ENCODE data around the gene KCNJ15.
A peak's percentile ranks its signal among the peaks of the same experiment; 100 is the strongest.

Gene KCNJ15

GRCh38 chr21:38301321-38302214 is 44.8 kb downstream of the KCNJ15 start:
- Histone ChIP-seq H3K23ac (ENCODE audit: low read depth, low read length, poor library complexity) (peak overlapping the region; percentile 68), H2AK5ac (ENCODE audit: low read depth, low read length) (no peak overlapping the region), H3K36me3 (replicated peaks in 1 of 2; ENCODE audit: control insufficient read depth in 2 of 2, insufficient read depth in 2 of 2, low read length in 2 of 2) (no peaks in the 10 kb centered on the region), H2BK12ac (ENCODE audit: low read length) (peak overlapping the region; percentile 88), H2BK15ac (ENCODE audit: low read length) (no peak overlapping the region), H3K4me2 (ENCODE audit: insufficient read depth, low read length, poor library complexity, severe bottlenecking) (no peak overlapping the region), H3K79me1 (ENCODE audit: low read depth, low read length) (no peaks in the 10 kb centered on the region), H3K9me3 (replicated peaks in 1 of 2; ENCODE audit: control insufficient read depth in 2 of 2, insufficient read depth in 1 of 2, low read depth in 1 of 2, low read length in 2 of 2) (peaks cover 0 to 2% of the 10 kb centered on the region in 2 donors), H3K27ac (replicated peaks; ENCODE audit: low read length) (no peak overlapping the region), H3K27me3 (ENCODE audit: control insufficient read depth in 3 of 3, insufficient read depth in 3 of 3, low read depth in 1 of 3, low read length in 3 of 3) (no peaks in the 10 kb centered on the region), H2BK120ac (ENCODE audit: low read depth, low read length) (no peak overlapping the region), H3K9ac (ENCODE audit: low read depth, low read length, poor library complexity) (peak overlapping the region; percentile 53), H3K18ac (ENCODE audit: low read length) (peak overlapping the region; percentile 32), H3K4ac (ENCODE audit: low read length) (no peak overlapping the region), H3K4me1 (ENCODE audit: control insufficient read depth in 2 of 2, insufficient read depth in 1 of 2, low read depth in 1 of 2, low read length in 2 of 2) (peaks cover 1 to 6% of the 10 kb centered on the region in 2 donors), H2BK5ac (ENCODE audit: low read length) (no peak overlapping the region), H4K8ac (ENCODE audit: low read depth, low read length) (no peak overlapping the region), H3K4me3 (ENCODE audit: low read length in 2 of 2) (peak overlapping the region in 1 of 2 donors; percentile 74), H3K14ac (ENCODE audit: low read length) (no peak overlapping the region), H4K91ac (ENCODE audit: low read depth, low read length, poor library complexity) (no peak overlapping the region), H2AFZ (ENCODE audit: low read length) (no peak overlapping the region)
- WGBS, 2 donors (ENCODE audit: extremely low coverage in 2 of 2, insufficient read length in 2 of 2, insufficient replicate concordance in 1 of 2) = no CpG with 5 or more reads among the region's 15 CpGs
- no peak for DNase-seq (ENCODE audit: low spot score)

GRCh38 chr21:38303300-38303699 is 46.5 kb downstream of the KCNJ15 start:
- H3K9me3 ChIP-seq (replicated peaks in 1 of 2; ENCODE audit: control insufficient read depth in 2 of 2, insufficient read depth in 1 of 2, low read depth in 1 of 2, low read length in 2 of 2) = peaks cover 0 to 2% of the 10 kb centered on the region in 2 donors
- H3K36me3 ChIP-seq (replicated peaks in 1 of 2; ENCODE audit: control insufficient read depth in 2 of 2, insufficient read depth in 2 of 2, low read length in 2 of 2) = no peaks in the 10 kb centered on the region
- H2BK5ac ChIP-seq (ENCODE audit: low read length) = no peak overlapping the region
- H3K27ac ChIP-seq (replicated peaks; ENCODE audit: low read length) = no peak overlapping the region
- H3K18ac ChIP-seq (ENCODE audit: low read length) = no peak overlapping the region
- no peak for DNase-seq (ENCODE audit: low spot score)
- H3K9ac ChIP-seq (ENCODE audit: low read depth, low read length, poor library complexity) = no peak overlapping the region
- H2AFZ ChIP-seq (ENCODE audit: low read length) = no peak overlapping the region
- H3K4me2 ChIP-seq (ENCODE audit: insufficient read depth, low read length, poor library complexity, severe bottlenecking) = no peak overlapping the region
- H3K27me3 ChIP-seq (ENCODE audit: control insufficient read depth in 3 of 3, insufficient read depth in 3 of 3, low read depth in 1 of 3, low read length in 3 of 3) = no peaks in the 10 kb centered on the region
- no peak overlapping the region for H4K91ac ChIP-seq (ENCODE audit: low read depth, low read length, poor library complexity)
- no peak overlapping the region for H2BK120ac ChIP-seq (ENCODE audit: low read depth, low read length)
- no peak overlapping the region for H3K14ac ChIP-seq (ENCODE audit: low read length)
- peaks cover 2 to 3% of the 10 kb centered on the region in 2 donors for H3K4me1 ChIP-seq (ENCODE audit: control insufficient read depth in 2 of 2, insufficient read depth in 1 of 2, low read depth in 1 of 2, low read length in 2 of 2)
- H3K4me3 ChIP-seq (ENCODE audit: low read length in 2 of 2) = no peak overlapping the region
- H2BK12ac ChIP-seq (ENCODE audit: low read length) = no peak overlapping the region
- no peak overlapping the region for H4K8ac ChIP-seq (ENCODE audit: low read depth, low read length)
- no peak overlapping the region for H2AK5ac ChIP-seq (ENCODE audit: low read depth, low read length)
- no peak overlapping the region for H3K4ac ChIP-seq (ENCODE audit: low read length)
- no CpG with 5 or more reads among the region's 3 CpGs for WGBS, 2 donors (ENCODE audit: extremely low coverage in 2 of 2, insufficient read length in 2 of 2, insufficient replicate concordance in 1 of 2)
- H2BK15ac ChIP-seq (ENCODE audit: low read length) = no peak overlapping the region
- H3K79me1 ChIP-seq (ENCODE audit: low read depth, low read length) = no peaks in the 10 kb centered on the region
- no peak overlapping the region for H3K23ac ChIP-seq (ENCODE audit: low read depth, low read length, poor library complexity)

- no peak overlapping the region for H3K4me2 ChIP-seq (ENCODE audit: insufficient read depth, low read length, poor library complexity, severe bottlenecking)
- H3K23ac ChIP-seq (ENCODE audit: low read depth, low read length, poor library complexity) = no peak overlapping the region
- no peaks in the 10 kb centered on the region for H3K27me3 ChIP-seq (ENCODE audit: control insufficient read depth in 3 of 3, insufficient read depth in 3 of 3, low read depth in 1 of 3, low read length in 3 of 3)
- H3K18ac ChIP-seq (ENCODE audit: low read length) = no peak overlapping the region
- no peak overlapping the region for H2AFZ ChIP-seq (ENCODE audit: low read length)
- DNase-seq (ENCODE audit: low spot score) = no peak
- no peak overlapping the region for H3K4me3 ChIP-seq (ENCODE audit: low read length in 2 of 2)
- no peak overlapping the region for H4K91ac ChIP-seq (ENCODE audit: low read depth, low read length, poor library complexity)
- H3K9me3 ChIP-seq (replicated peaks in 1 of 2; ENCODE audit: control insufficient read depth in 2 of 2, insufficient read depth in 1 of 2, low read depth in 1 of 2, low read length in 2 of 2) = peaks cover 0 to 2% of the 10 kb centered on the region in 2 donors
- no peak overlapping the region for H2BK5ac ChIP-seq (ENCODE audit: low read length)
- H2BK15ac ChIP-seq (ENCODE audit: low read length) = no peak overlapping the region
- H2BK120ac ChIP-seq (ENCODE audit: low read depth, low read length) = no peak overlapping the region
- no peak overlapping the region for H2AK5ac ChIP-seq (ENCODE audit: low read depth, low read length)
- H3K9ac ChIP-seq (ENCODE audit: low read depth, low read length, poor library complexity) = no peak overlapping the region
- no peak overlapping the region for H3K4ac ChIP-seq (ENCODE audit: low read length)
- H3K79me1 ChIP-seq (ENCODE audit: low read depth, low read length) = no peaks in the 10 kb centered on the region
- no CpG with 5 or more reads among the region's 7 CpGs for WGBS, 2 donors (ENCODE audit: extremely low coverage in 2 of 2, insufficient read length in 2 of 2, insufficient replicate concordance in 1 of 2)
- no peak overlapping the region for H3K27ac ChIP-seq (replicated peaks; ENCODE audit: low read length)
- no peaks in the 10 kb centered on the region for H3K36me3 ChIP-seq (replicated peaks in 1 of 2; ENCODE audit: control insufficient read depth in 2 of 2, insufficient read depth in 2 of 2, low read length in 2 of 2)
- H4K8ac ChIP-seq (ENCODE audit: low read depth, low read length) = no peak overlapping the region
- no peak overlapping the region for H3K14ac ChIP-seq (ENCODE audit: low read length)
- peaks cover 3 to 7% of the 10 kb centered on the region in 2 donors for H3K4me1 ChIP-seq (ENCODE audit: control insufficient read depth in 2 of 2, insufficient read depth in 1 of 2, low read depth in 1 of 2, low read length in 2 of 2)
- no peak overlapping the region for H2BK12ac ChIP-seq (ENCODE audit: low read length)
Observed at GRCh38 chr21:38306433-38307141, 49.8 kb downstream of the KCNJ15 start.
